ENCODE data around the gene GRIN2B. TPM values are rescaled to one million over a fixed set of nuclear protein-coding genes. Genes with fewer than 3 reads are reported as not detected.

Gene GRIN2B
- total RNA-seq, 1 experiment from 2014 or later = 1.6 TPM

DNA sequence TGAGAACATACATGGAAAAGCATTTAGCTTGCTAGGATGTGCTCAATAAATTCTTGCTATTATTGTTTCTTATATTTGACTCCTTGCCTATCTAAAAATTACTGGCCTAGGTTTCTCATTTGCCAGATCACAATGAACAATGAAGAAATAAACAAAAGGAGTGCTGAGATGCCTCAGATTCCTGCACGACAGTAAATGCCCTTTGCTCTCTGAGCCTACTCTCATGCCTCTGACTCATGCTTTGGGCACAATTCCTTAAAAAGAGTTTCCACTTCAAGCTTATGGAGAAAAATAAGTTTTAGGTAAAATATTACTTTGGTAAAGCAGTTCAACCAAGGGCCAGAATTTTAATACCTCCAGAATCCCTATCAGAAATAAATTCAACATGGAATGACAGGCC is 30.9 kb downstream of the GRIN2B start (continued):
- TF ChIP-seq, protein P1, sequence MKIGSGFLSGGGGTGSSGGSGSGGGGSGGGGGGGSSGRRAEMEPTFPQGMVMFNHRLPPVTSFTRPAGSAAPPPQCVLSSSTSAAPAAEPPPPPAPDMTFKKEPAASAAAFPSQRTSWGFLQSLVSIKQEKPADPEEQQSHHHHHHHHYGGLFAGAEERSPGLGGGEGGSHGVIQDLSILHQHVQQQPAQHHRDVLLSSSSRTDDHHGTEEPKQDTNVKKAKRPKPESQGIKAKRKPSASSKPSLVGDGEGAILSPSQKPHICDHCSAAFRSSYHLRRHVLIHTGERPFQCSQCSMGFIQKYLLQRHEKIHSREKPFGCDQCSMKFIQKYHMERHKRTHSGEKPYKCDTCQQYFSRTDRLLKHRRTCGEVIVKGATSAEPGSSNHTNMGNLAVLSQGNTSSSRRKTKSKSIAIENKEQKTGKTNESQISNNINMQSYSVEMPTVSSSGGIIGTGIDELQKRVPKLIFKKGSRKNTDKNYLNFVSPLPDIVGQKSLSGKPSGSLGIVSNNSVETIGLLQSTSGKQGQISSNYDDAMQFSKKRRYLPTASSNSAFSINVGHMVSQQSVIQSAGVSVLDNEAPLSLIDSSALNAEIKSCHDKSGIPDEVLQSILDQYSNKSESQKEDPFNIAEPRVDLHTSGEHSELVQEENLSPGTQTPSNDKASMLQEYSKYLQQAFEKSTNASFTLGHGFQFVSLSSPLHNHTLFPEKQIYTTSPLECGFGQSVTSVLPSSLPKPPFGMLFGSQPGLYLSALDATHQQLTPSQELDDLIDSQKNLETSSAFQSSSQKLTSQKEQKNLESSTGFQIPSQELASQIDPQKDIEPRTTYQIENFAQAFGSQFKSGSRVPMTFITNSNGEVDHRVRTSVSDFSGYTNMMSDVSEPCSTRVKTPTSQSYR (CRISPR knock-in tag; IDR thresholded peaks at IDR 0.05) = no peak
- TF ChIP-seq, protein P2, sequence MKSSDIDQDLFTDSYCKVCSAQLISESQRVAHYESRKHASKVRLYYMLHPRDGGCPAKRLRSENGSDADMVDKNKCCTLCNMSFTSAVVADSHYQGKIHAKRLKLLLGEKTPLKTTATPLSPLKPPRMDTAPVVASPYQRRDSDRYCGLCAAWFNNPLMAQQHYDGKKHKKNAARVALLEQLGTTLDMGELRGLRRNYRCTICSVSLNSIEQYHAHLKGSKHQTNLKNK (CRISPR knock-in tag; IDR thresholded peaks at IDR 0.05) = no peak
- no peak for TF ChIP-seq GTF2I (CRISPR knock-in tag; conservative IDR thresholded peaks at IDR 0.05)
- TF ChIP-seq, protein P3, sequence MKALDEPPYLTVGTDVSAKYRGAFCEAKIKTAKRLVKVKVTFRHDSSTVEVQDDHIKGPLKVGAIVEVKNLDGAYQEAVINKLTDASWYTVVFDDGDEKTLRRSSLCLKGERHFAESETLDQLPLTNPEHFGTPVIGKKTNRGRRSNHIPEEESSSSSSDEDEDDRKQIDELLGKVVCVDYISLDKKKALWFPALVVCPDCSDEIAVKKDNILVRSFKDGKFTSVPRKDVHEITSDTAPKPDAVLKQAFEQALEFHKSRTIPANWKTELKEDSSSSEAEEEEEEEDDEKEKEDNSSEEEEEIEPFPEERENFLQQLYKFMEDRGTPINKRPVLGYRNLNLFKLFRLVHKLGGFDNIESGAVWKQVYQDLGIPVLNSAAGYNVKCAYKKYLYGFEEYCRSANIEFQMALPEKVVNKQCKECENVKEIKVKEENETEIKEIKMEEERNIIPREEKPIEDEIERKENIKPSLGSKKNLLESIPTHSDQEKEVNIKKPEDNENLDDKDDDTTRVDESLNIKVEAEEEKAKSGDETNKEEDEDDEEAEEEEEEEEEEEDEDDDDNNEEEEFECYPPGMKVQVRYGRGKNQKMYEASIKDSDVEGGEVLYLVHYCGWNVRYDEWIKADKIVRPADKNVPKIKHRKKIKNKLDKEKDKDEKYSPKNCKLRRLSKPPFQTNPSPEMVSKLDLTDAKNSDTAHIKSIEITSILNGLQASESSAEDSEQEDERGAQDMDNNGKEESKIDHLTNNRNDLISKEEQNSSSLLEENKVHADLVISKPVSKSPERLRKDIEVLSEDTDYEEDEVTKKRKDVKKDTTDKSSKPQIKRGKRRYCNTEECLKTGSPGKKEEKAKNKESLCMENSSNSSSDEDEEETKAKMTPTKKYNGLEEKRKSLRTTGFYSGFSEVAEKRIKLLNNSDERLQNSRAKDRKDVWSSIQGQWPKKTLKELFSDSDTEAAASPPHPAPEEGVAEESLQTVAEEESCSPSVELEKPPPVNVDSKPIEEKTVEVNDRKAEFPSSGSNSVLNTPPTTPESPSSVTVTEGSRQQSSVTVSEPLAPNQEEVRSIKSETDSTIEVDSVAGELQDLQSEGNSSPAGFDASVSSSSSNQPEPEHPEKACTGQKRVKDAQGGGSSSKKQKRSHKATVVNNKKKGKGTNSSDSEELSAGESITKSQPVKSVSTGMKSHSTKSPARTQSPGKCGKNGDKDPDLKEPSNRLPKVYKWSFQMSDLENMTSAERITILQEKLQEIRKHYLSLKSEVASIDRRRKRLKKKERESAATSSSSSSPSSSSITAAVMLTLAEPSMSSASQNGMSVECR (CRISPR knock-in tag; IDR thresholded peaks at IDR 0.05; ENCODE audit: borderline replicate concordance) = no peak
- TF ChIP-seq, protein P4, sequence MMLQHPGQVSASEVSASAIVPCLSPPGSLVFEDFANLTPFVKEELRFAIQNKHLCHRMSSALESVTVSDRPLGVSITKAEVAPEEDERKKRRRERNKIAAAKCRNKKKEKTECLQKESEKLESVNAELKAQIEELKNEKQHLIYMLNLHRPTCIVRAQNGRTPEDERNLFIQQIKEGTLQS (CRISPR knock-in tag; conservative IDR thresholded peaks at IDR 0.05) = no peak
- TF ChIP-seq, protein P5, sequence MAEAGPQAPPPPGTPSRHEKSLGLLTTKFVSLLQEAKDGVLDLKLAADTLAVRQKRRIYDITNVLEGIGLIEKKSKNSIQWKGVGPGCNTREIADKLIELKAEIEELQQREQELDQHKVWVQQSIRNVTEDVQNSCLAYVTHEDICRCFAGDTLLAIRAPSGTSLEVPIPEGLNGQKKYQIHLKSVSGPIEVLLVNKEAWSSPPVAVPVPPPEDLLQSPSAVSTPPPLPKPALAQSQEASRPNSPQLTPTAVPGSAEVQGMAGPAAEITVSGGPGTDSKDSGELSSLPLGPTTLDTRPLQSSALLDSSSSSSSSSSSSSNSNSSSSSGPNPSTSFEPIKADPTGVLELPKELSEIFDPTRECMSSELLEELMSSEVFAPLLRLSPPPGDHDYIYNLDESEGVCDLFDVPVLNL (CRISPR knock-in tag; IDR thresholded peaks at IDR 0.05; ENCODE audit: borderline replicate concordance, low read depth) = no peak
- TF ChIP-seq, protein P6, sequence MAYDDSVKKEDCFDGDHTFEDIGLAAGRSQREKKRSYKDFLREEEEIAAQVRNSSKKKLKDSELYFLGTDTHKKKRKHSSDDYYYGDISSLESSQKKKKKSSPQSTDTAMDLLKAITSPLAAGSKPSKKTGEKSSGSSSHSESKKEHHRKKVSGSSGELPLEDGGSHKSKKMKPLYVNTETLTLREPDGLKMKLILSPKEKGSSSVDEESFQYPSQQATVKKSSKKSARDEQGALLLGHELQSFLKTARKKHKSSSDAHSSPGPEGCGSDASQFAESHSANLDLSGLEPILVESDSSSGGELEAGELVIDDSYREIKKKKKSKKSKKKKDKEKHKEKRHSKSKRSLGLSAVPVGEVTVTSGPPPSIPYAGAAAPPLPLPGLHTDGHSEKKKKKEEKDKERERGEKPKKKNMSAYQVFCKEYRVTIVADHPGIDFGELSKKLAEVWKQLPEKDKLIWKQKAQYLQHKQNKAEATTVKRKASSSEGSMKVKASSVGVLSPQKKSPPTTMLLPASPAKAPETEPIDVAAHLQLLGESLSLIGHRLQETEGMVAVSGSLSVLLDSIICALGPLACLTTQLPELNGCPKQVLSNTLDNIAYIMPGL (CRISPR knock-in tag; IDR thresholded peaks at IDR 0.05) = no peak
- TF ChIP-seq TEAD4 (CRISPR knock-in tag; IDR thresholded peaks at IDR 0.05) = no peak
- no peak for TF ChIP-seq SOX15 (CRISPR knock-in tag; IDR thresholded peaks at IDR 0.05)
- no peak for TF ChIP-seq MXD4 (CRISPR knock-in tag; IDR thresholded peaks at IDR 0.05; ENCODE audit: borderline replicate concordance)

DNA sequence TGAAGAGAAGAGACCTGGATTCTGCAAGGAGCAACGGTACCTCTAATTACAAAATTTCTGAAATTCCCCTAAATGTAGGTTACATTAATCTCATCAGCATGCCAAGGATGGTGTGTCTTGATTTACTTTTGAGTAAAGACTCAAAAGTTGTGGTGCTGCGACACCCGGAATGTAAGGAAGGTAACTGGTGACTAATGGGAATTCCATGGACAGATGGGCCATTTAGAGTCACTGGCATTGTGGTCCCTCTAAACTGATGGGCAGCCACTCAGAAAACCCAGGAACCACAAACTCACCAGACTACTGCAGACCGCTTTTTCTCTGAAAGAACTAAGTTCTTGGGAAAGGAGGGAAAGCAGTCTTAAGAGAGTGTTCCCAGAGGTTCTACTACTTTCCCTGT is 32.8 kb downstream of the GRIN2B start:
- ChIA-PET CTCF (no interaction called here), POLR2A (no interaction called here)
- Mint-ChIP-seq H3K36me3 (no peaks in the 10 kb centered on the region), H3K27ac (no peak overlapping the region), H3K4me1 (peaks cover 11% of the 10 kb centered on the region), H3K27me3 (ENCODE audit: low read depth) (no peaks in the 10 kb centered on the region), H3K9me3 (no peaks in the 10 kb centered on the region), H3K4me3 (no peak overlapping the region)
- TF ChIP-seq ZNF423 (CRISPR knock-in tag; IDR thresholded peaks at IDR 0.05) (no peak), NFATC4 (CRISPR knock-in tag; IDR thresholded peaks at IDR 0.05) (no peak), MYBL2 (CRISPR knock-in tag; IDR thresholded peaks at IDR 0.05) (no peak), KAT7 (CRISPR knock-in tag; IDR thresholded peaks at IDR 0.05; ENCODE audit: borderline replicate concordance) (no peak)
- TF ChIP-seq, protein P7, sequence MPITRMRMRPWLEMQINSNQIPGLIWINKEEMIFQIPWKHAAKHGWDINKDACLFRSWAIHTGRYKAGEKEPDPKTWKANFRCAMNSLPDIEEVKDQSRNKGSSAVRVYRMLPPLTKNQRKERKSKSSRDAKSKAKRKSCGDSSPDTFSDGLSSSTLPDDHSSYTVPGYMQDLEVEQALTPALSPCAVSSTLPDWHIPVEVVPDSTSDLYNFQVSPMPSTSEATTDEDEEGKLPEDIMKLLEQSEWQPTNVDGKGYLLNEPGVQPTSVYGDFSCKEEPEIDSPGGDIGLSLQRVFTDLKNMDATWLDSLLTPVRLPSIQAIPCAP (CRISPR knock-in tag; IDR thresholded peaks at IDR 0.05) = no peak
- TF ChIP-seq, protein P6 (CRISPR knock-in tag; IDR thresholded peaks at IDR 0.05) = no peak
- DNase-seq (ENCODE audit: low spot score) (no peak), ATAC-seq (no peak)

Data from WTC11 (cell line).